HepG2 (cell line): ENCODE results near the gene AIDA. TPM values are rescaled to one million over a fixed set of nuclear protein-coding genes. Genes with fewer than 3 reads are reported as not detected.

Experiments
- AHDC1 ChIP-seq: sonication (generic); formaldehyde crosslinking; IDR thresholded peaks from 2 replicates; pipeline ENCODE4 v1.5.1; 2020; ENCODE audit warnings: mild to moderate bottlenecking, missing genetic modification reagents, borderline replicate concordance
- ARID3A ChIP-seq: IDR thresholded peaks from 2 replicates; pipeline ENCODE4 v1.6.1; 2012; ENCODE audit warnings: low read depth, low read length, improper control_type of control experiment
- CBX5 ChIP-seq: sonication (generic); formaldehyde crosslinking; IDR thresholded peaks from 2 replicates; pipeline ENCODE4 v1.4.0; 2020; ENCODE audit warnings: missing genetic modification reagents, borderline replicate concordance
- HDAC2 ChIP-seq: sonication (generic); formaldehyde crosslinking; IDR thresholded peaks from 2 replicates; pipeline ENCODE4 v1.4.0; 2020; ENCODE audit warnings: missing genetic modification reagents
- MEF2D ChIP-seq: sonication (generic); formaldehyde crosslinking; IDR thresholded peaks from 2 replicates; pipeline ENCODE4 v1.5.1; 2020; ENCODE audit warnings: mild to moderate bottlenecking, missing genetic modification reagents
- ZBTB40 ChIP-seq, 2 experiments: fragments of 450-650 bp in 1 of 2; sonication (generic) in 1 of 2; formaldehyde crosslinking in 1 of 2; IDR thresholded peaks; 2 replicates each; pipeline versions ENCODE4 v1.6.1 to v1.8.0; 2016 to 2022; ENCODE audit warnings: antibody characterized with exemption in 1 of 2, mild to moderate bottlenecking in 1 of 2, missing genetic modification reagents in 1 of 2
- ZMAT5 ChIP-seq: sonication (generic); formaldehyde crosslinking; IDR thresholded peaks from 2 replicates; pipeline ENCODE4 v1.5.0; 2020; ENCODE audit warnings: mild to moderate bottlenecking, low read depth, missing genetic modification reagents, borderline replicate concordance
- ZNF343 ChIP-seq: sonication (generic); formaldehyde crosslinking; IDR thresholded peaks from 2 replicates; pipeline ENCODE4 v1.4.0; 2020; ENCODE audit warnings: mild to moderate bottlenecking, missing genetic modification reagents
- ZNF484 ChIP-seq: sonication (generic); formaldehyde crosslinking; IDR thresholded peaks from 2 replicates; pipeline ENCODE4 v1.5.1; 2020; ENCODE audit warnings: mild to moderate bottlenecking, low read depth, missing genetic modification reagents, borderline replicate concordance
- ZNF737 ChIP-seq: sonication (generic); formaldehyde crosslinking; IDR thresholded peaks from 2 replicates; pipeline ENCODE4 v1.5.0; 2020; ENCODE audit warnings: missing genetic modification reagents, mild to moderate bottlenecking, borderline replicate concordance
- polyA plus RNA-seq, 8 experiments: library from polyadenylated mRNA; depleted of rRNA in 3 of 8; stranded (reverse) in 7 of 8; unstranded in 1 of 8; fragments of >200 nt; fragmentation: Illumina TruSeq in 4 of 8; extraction: Trizol in 4 of 8; gene quantifications; 2 replicates each; pipeline versions ENCODE4 v1.2.1 to v1.2.3, GENCODE V29; 2011 to 2016; ENCODE audit warnings: low read depth in 4 of 8, missing spikeins in 1 of 8, mixed read lengths in 1 of 8; ENCODE audit not compliant: insufficient read depth in 1 of 8
- total RNA-seq, 5 experiments: library from RNA; depleted of rRNA; stranded (reverse); fragments of >200 nt; fragmentation: Illumina TruSeq; extraction: Trizol; gene quantifications; 2 replicates each; pipeline ENCODE4 v1.2.3, GENCODE V29; 2016; ENCODE audit warnings: low read depth in 1 of 5

Gene AIDA
- total and polyA plus RNA-seq, 2 of the 13 experiments (the other 11 are each of a cell fraction or from before 2014, with no cell fraction given) = 17.5 to 35.4 TPM

GRCh38 chr1:222643938-222644635, 68.2 kb downstream of the AIDA start (continued):
- TF ChIP-seq ZNF737 (CRISPR knock-in tag) = no peak
- TF ChIP-seq ZNF343 (CRISPR knock-in tag) = no peak
- peak; percentile 63; the same call in 1 of the 2 replicates for TF ChIP-seq CBX5 (CRISPR knock-in tag)
- TF ChIP-seq MEF2D = peak; percentile 73; the same call in 1 of the 2 replicates
- TF ChIP-seq ZBTB40 (IDR thresholded peaks at IDR 0.05) = no peak
- TF ChIP-seq ZBTB40 (CRISPR knock-in tag; IDR thresholded peaks at IDR 0.05) = peak; percentile 47; the same call in 1 of the 2 replicates
- peak; percentile 80; the same call in 1 of the 2 replicates for TF ChIP-seq HDAC2 (CRISPR knock-in tag)
- TF ChIP-seq ZNF484 = no peak
- TF ChIP-seq AHDC1 (CRISPR knock-in tag) = no peak; the same call in 1 of the 2 replicates
- TF ChIP-seq ZMAT5 (CRISPR knock-in tag) = no peak
- TF ChIP-seq ARID3A = peak; percentile 88
